Ovary (tissue), 9 donors: ENCODE measurements around the gene TIGAR. TPM values are rescaled to one million over a fixed set of nuclear protein-coding genes. Genes with fewer than 3 reads are reported as not detected.

Experiments used
- DNase-seq, 5 donors: peaks; one replicate each; pipeline ENCODE4 v3.0.0-alpha.2; 2019 to 2020
- H3K27ac ChIP-seq, 2 donors: fragments of 200-600 bp; one replicate each; pipeline versions ENCODE4 v1.5.1 to v1.8.0; 2019 to 2022
- H3K27me3 ChIP-seq: fragments of 200-600 bp; one replicate; pipeline ENCODE4 v1.8.0; 2022
- H3K36me3 ChIP-seq: fragments of 200-600 bp; sonication (generic); one replicate; pipeline ENCODE4 v1.5.1; 2019
- H3K4me1 ChIP-seq: one replicate; pipeline ENCODE4 v1.8.1; 2013; ENCODE audit warnings: mild to moderate bottlenecking, moderate library complexity; ENCODE audit not compliant: insufficient read depth
- H3K4me3 ChIP-seq: fragments of 200-600 bp; sonication (generic); one replicate; pipeline ENCODE4 v1.5.1; 2017
- H3K9me3 ChIP-seq, 2 donors: fragments of 200-600 bp in 1 of 2; sonication (generic) in 1 of 2; one replicate each; pipeline versions ENCODE4 v1.5.1 to v1.8.1; 2013 to 2019; ENCODE audit warnings: mild to moderate bottlenecking in 1 of 2, moderate library complexity in 1 of 2
- CTCF ChIP-seq, 3 donors: fragments of 450-650 bp in 2 of 3; fragments of 200-600 bp in 1 of 3; IDR thresholded peaks; one replicate each; pipeline versions ENCODE4 v1.5.1 to v1.8.0; 2016 to 2022; ENCODE audit warnings: antibody characterized with exemption in 3 of 3, mild to moderate bottlenecking in 1 of 3
- EP300 ChIP-seq: sonication (generic); formaldehyde crosslinking; IDR thresholded peaks from one replicate; pipeline ENCODE4 v1.6.1; 2017; ENCODE audit warnings: antibody characterized with exemption
- POLR2A ChIP-seq: fragments of 450-650 bp; IDR thresholded peaks from one replicate; pipeline ENCODE4 v1.6.1; 2017; ENCODE audit warnings: antibody characterized with exemption, mild to moderate bottlenecking, moderate library complexity
- WGBS, 3 donors: extraction: QIAGEN DNeasy Blood & Tissue Kit in 1 of 3; methylation state at CpG; one replicate each; pipeline versions ENCODE4 v1.1.5 to v1.1.7; 2013 to 2017; 5-methylcytosine and 5-hydroxymethylcytosine counted together
- intact Hi-C, 4 donors: fragments of 100-400 bp; cut with DNase I; formaldehyde crosslinking; loops; one replicate each; pipeline versions ENCODE4 v1.11.0 to v1.15.1; 2022 to 2023
- polyA plus RNA-seq, 2 donors: library from polyadenylated mRNA; stranded (reverse); fragments of 200-250 nt in 1 of 2; fragments of 350-450 nt in 1 of 2; fragmentation: Illumina TruSeq in 1 of 2; extraction: RNeasy Lipid Tissue Mini Kit (QIAGEN cat#74804) in 1 of 2; gene quantifications; one replicate each; pipeline ENCODE4 v1.2.3, GENCODE V29; 2013 to 2014
- total RNA-seq, 7 donors: library from RNA; depleted of rRNA in 2 of 7; stranded (reverse); fragments of >200 nt in 2 of 7; fragmentation: NEBNext Ultra II Directional in 3 of 7; extraction: Animal tissue kit (Norgen Biotek cat#: 25700) in 3 of 7; gene quantifications; one replicate each; pipeline versions ENCODE4 v1.1.0 to v1.2.4, GENCODE V29; 2016 to 2023
- donor health status: DM: no; HTN: no; CAD: no; lungs with moderate emphysema.
- donor health status: DM: no; HTN: no; CAD: no.
- donor health status: Bipolar disorder and iron deficiency.
- donor health status: DM: yes; HTN: yes; CAD: no.
- donor health status: DM: no; HTN: no; CAD: no.
- donor health status: DM: yes; HTN: yes; CAD: no.

TIGAR gene
- total and polyA plus RNA-seq, 9 donors: 0.36 to 10.3 (median 4.1) TPM

- no peak for DNase-seq
- H3K36me3 ChIP-seq: no peaks in the 10 kb centered on the region
- peak overlapping the region; percentile 86 for H3K4me3 ChIP-seq
- no peaks in the 10 kb centered on the region for H3K27me3 ChIP-seq
- no peak overlapping the region for H3K27ac ChIP-seq
- 0 to 1% (median 0%) methylated on average over 13 of the region's 13 CpGs for WGBS, 3 donors
- no peak for TF ChIP-seq EP300
- TF ChIP-seq POLR2A: no peak
- no peak for TF ChIP-seq CTCF (IDR thresholded peaks at IDR 0.05)
- no peaks in the 10 kb centered on the region for H3K9me3 ChIP-seq
- peaks cover 4% of the 10 kb centered on the region for H3K4me1 ChIP-seq
- intact Hi-C loops: loop anchor here in 1 of 4 donors (2.0 kb wide), 1 partner anchor 46 kb away; no protein-coding TSS in a partner anchor
These were observed 538 bp upstream of the TIGAR start for GRCh38 chr12:4320497-4320852.

GRCh38 chr12:4322726-4323125 lies 1.7 kb downstream of the TIGAR start:
- 79 to 86% (median 82%) methylated on average over 5 of the region's 5 CpGs for WGBS, 3 donors
- Histone ChIP-seq H3K36me3 (no peaks in the 10 kb centered on the region), H3K27me3 (no peaks in the 10 kb centered on the region), H3K27ac (no peak overlapping the region), H3K9me3 (no peaks in the 10 kb centered on the region), H3K4me1 (peaks cover 4% of the 10 kb centered on the region), H3K4me3 (no peak overlapping the region)
- intact Hi-C loops: no loop called here
- TF ChIP-seq EP300 (no peak), CTCF (IDR thresholded peaks at IDR 0.05) (no peak), POLR2A (no peak)
- no peak for DNase-seq

- Histone ChIP-seq H3K27ac (no peak overlapping the region), H3K4me3 (no peak overlapping the region), H3K36me3 (no peaks in the 10 kb centered on the region), H3K9me3 (no peaks in the 10 kb centered on the region), H3K4me1 (peaks cover 4% of the 10 kb centered on the region), H3K27me3 (no peaks in the 10 kb centered on the region)
- 86 to 90% (median 86%) methylated on average over 4 of the region's 4 CpGs for WGBS, 3 donors
- DNase-seq: no peak
- no peak for TF ChIP-seq POLR2A
- TF ChIP-seq CTCF (IDR thresholded peaks at IDR 0.05): no peak
- TF ChIP-seq EP300: no peak
- intact Hi-C loops: no loop called here
These were observed 2.4 kb downstream of the TIGAR start for GRCh38 chr12:4323396-4323795.

- 97 to 98% (median 97%) methylated on average over 28 of the region's 28 CpGs for WGBS, 3 donors
- no peak for TF ChIP-seq CTCF (IDR thresholded peaks at IDR 0.05)
- no peak for TF ChIP-seq EP300
- no peak for TF ChIP-seq POLR2A
- H3K4me1 ChIP-seq: peaks cover 4% of the 10 kb centered on the region
- no peak for DNase-seq
- no peak overlapping the region for H3K27ac ChIP-seq
- H3K9me3 ChIP-seq: no peaks in the 10 kb centered on the region
- intact Hi-C loops: no loop called here
- no peaks in the 10 kb centered on the region for H3K27me3 ChIP-seq
- no peak overlapping the region for H3K4me3 ChIP-seq
- no peaks in the 10 kb centered on the region for H3K36me3 ChIP-seq
These were observed 3.4 kb downstream of the TIGAR start for GRCh38 chr12:4324366-4324765.

GRCh38 chr12:4325966-4326365 lies 5.0 kb downstream of the TIGAR start:
- no peak overlapping the region for H3K27ac ChIP-seq
- WGBS, 3 donors: 21 to 34% (median 28%) methylated on average over 3 of the region's 3 CpGs
- TF ChIP-seq POLR2A (no peak), EP300 (no peak), CTCF (IDR thresholded peaks at IDR 0.05) (no peak)
- DNase-seq: no peak
- peaks cover 4% of the 10 kb centered on the region for H3K4me1 ChIP-seq
- H3K4me3 ChIP-seq: no peak overlapping the region
- intact Hi-C loops: no loop called here
- no peaks in the 10 kb centered on the region for H3K36me3 ChIP-seq
- H3K27me3 ChIP-seq: no peaks in the 10 kb centered on the region
- H3K9me3 ChIP-seq: no peaks in the 10 kb centered on the region
